Measurements from ENCODE around the gene CYTH4.

CYTH4 gene

GRCh38 chr22:37331856-37332536 is 49.7 kb downstream of the CYTH4 start:
- DNase-seq = no peak

DNA sequence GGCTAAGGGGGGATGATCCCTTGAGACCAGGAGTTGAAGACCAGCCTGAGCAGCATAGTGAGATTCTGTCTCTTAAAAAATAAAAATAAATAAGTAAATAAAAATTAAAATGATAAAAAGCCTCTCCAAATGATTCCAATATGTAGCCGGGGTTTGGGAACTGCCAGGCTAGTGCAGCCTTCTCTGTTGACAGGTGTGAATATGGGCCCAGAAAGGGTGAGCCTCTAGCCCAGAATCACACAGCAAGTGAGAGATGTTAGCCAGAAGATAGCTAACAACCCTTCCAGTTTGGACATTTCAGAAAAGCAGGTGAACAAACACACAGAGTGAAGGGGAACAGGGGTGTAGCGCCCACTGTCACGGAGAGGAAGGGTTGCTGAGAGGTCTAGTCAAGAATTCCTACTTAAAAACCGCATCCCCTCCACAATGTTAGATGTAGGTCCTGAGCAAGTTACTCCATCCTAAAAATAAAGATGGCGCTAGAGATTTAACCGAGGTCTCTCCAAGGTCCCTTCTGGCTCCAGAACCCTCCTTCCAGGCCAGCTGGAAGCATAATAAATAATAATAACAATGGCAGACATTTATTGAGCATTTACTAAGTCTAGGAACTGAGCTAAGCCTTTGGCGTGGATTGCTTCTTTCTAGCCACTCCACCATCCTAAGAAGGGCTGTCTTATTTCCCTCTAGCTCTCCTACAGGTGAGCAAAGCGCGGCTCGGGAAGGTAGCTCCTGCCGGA is 51.6 kb downstream of the CYTH4 start:
- no peak for DNase-seq

DNA sequence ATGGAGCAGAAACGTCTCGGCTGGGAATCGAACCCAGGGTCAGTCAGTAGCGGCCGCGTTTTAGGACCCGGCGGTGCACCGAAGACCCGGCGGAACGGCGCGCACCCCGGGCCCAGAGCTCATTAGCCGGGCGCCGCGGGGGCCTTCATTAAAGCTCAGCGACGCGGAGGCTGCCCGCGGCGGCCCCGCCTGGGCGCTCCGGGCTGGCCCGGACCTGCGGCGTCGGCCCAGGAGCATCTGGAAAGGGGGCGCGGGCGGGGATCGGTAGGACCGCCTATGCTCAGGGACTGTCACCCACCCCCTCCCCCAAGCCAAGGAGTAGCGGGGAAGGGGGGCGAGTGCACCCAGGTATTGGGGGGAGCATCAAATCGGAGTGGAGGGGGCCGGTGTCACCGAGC is 52.2 kb downstream of the CYTH4 start:
- no peak for DNase-seq

DNA sequence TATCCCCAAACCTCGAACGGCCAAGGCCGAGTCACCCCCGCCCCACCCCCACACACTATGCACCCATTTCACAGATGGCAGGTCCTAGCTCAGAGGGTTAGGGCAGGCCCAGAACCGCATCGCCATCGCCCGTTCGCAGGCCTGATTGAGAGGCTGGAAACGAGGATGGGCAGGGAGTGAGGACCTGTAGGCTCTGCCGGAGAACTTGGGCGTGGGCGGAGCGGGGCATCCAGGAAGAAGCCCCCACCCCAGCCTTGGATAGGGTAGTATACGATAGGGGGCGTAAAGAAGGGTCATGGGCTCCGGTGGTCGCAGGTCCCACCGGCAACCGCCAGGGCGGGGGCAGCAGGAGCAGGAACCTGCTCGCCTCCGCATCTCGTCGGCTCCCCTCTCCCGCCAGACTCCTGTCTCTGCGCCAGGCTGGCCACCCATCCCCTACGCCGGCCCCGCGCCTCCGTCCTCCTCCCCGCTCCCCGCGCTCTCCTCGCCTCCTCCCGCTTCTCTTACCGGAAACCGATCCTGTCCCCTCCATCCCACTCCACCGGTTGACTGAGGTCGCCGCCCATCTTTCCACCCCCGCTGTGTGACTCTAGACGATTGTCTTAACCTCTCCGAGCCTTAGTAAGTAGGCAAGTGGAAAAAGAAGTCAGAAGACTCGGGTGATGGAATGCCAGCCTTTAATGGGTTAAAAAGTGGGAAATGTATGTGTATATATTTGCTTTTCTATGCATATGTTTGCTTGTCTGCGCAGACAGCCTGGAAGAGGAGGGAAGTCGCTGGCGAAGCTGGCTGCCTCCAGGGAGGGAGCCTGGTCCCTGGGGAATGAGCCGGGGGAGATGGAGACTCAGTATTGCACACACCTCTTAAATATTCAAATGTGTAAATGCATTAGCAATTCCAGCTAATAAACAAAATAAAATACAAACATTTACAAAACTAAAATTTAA is 52.8 kb downstream of the CYTH4 start:
- no peak for DNase-seq

- no peak for DNase-seq
Observed at GRCh38 chr22:37335806-37336199, 53.5 kb downstream of the CYTH4 start.

DNA sequence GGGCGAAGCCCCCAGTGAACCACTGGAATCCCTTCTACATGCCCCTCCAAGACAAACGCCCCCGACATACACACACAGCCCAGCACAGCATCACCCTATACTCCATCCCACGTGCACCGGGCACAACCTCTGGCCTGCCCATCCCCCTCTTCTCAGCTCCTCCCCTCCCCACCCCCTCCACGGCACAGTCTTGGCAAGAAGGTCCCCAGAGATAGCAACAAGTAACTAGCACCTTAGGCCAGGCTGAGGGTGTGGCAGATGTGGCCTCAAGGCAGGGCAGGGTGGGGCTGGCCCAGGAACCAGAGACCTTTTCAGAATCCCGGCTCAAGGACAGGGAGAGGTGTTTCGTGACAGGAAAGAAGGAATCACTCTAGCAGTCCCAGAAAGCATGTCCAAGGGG is 54.3 kb downstream of the CYTH4 start:
- no peak for DNase-seq

- no peak for DNase-seq
Observed at GRCh38 chr22:37337204-37337943, 55.1 kb downstream of the CYTH4 start.

DNA sequence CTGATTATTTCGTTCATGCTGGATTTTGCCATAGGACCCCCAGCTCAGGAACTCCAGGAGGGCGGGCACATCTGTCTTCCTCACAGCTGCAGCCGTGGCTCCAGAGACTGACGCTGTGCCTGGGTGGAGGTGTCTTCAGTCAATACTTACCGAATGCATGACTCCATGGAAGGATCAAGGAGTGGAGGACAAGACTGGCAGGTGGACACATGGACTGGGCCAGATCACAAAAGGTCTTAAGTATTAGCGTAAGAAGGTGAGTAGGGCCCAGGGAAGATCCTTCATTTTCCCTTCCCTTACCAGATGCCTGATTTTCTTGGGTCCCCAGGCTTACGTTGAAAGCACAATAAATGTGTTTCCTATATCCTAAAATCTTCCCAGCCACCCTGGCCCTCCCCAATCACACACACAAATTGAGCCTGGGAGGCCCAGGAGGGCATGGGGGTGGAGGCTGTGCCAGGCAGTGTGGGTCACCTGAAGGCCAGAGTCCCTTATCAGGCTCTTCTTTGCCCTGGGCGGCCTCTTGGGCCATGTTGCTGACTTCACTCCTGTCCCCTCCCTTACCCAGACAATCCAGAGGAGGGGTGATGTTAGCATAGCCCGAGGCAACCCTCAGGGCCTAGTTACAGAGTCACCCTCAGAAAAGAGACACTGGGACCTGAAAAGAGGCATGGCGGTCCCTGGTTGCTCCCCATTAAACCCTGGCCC is 56.4 kb downstream of the CYTH4 start:
- DNase-seq = no peak

DNA sequence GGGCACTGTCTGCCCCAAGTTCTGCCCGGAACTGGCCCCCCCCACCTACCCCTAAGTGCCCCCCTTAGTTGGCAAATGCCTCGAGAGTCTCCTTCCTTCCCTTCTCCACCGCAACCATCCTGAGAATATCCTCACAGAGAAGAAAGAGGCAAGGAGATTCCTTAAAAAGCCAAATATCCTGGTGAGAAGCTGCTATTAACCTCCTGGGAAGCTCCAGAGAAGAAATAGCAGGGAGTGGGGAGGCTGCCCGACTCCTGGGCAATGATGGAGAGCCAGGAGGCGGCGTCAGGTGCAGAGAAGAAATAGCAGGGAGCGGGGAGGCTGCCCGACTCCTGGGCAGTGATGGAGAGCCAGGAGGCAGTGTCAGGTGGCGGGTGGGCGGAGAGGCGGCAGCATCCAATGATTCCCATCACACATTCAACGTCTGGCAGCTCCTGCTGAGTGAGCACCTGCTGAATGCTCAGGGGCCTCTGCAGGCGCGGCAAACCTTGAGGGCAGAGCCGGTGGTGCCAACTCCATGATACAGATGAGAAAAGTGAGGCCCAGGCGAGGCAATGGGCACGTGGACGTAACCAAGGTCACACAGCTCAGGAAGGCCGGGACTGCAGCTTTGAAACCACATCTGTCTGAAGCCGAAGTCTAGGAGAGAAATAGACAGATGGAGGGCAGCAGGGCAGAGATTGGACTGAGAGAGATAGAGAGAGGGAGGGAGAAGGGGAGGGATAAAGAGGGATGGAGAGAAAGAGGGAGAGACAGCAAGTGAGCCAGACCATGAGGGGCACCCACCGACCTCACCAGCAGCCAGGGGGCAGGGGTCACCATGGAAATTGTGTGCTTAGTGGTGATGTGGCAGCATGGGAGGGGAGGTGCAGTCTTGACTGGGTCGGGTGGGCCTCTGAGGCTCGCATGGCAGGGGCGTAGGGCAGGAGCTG is 58.3 kb downstream of the CYTH4 start:
- DNase-seq = no peak

DNA sequence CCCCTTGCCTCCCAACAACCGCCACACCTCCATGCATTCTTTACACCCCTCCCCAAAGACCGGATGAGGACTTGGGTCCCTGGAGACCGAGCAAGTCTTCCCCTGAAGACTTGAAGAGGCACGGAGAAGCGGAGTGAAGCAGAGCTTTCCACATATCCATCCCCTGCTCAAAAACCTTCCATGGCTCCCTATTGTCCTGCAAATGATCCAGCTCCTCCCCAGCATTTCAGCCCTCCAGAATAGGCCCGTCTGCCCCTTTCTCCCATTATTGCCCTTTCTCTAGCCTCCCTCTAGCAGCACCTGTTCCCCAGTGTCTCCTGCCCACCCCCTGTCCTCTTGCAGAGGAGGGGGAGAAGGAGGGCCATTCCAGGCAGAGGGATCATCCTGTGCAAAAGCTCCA is 59.8 kb downstream of the CYTH4 start:
- no peak for DNase-seq

GRCh38 chr22:37343348-37343747 is 61.0 kb downstream of the CYTH4 start:
- no peak for DNase-seq

DNA sequence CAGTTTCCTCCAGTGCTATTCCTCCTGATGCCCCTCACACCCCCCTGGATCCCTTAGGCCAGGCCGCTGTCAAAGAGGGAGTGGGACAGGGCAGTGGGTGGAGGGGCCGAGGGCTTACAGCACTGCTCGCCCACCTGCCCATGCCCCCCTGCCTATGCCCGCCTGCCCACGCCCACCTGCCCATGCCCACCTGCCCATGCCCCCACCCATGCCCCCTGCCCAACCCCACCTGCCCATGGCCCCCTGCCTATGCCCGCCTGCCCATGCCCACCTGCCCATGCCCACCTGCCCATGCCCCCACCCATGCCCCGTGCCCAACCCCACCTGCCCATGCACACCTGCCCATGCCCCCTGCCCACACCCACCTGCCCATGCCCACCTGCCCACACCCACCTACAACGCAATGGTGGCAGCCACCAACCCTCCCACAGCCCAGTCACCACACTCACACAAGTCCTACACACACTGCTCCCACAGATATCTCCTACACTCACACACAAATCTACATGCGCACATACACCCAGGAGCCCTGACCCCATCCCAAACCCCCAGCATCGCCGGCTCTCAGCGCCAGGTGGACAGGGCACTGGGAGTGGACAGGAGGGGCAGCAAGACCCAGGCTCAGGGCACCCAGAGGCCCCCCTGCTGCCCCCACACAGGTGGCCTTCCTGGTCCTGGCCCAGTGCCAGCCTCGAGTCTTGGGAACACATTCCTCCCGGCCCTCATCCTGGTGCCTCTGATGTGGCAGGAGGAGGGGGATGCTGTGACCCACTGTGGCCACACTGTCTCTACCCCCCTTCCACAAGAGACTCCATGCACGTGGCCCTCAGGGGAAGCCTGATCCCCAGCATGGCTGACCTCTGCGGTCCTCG is 61.8 kb downstream of the CYTH4 start:
- DNase-seq = no peak

DNA sequence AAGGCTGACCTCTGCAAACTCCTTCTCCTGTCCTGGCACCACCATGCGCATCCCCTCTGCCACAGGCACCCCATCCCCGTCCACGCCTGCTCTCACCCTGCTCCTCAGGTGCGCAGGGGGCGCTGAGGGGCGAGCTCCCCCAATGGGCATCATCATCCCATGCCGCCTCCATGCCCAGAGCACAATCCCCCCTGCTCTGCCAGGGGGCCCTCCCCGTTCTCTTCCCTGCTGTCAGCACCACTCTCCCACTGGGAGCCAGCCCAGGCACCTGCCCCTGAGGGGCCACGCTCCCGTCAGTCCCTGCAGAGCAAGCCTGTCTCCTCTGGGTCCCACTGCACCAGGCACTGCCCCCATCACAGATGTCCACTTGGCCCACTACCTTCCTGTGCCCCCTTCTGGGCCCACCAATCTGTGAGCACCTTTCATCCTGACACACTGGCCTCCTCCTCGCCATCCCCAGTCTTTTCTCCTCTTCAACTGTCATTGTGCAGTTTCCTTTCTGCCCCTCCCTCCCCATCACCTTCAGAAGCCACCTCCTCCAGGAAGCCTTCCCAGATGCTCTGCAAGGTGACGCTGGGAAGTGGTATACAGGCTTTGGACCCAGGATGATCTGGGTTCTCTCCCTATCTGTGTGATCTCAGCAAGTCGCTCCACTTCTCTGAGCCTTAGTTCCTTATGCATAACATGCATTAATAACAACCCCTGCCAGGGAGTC is 62.6 kb downstream of the CYTH4 start:
- DNase-seq = no peak

GRCh38 chr22:37345863-37346504 is 63.7 kb downstream of the CYTH4 start:
- no peak for DNase-seq

- DNase-seq = no peak
Observed at GRCh38 chr22:37346505-37346895, 64.2 kb downstream of the CYTH4 start.

GRCh38 chr22:37349043-37349814 is 66.9 kb downstream of the CYTH4 start:
- DNase-seq = no peak

- DNase-seq = no peak
Observed at GRCh38 chr22:37351232-37351631, 68.9 kb downstream of the CYTH4 start.

DNA sequence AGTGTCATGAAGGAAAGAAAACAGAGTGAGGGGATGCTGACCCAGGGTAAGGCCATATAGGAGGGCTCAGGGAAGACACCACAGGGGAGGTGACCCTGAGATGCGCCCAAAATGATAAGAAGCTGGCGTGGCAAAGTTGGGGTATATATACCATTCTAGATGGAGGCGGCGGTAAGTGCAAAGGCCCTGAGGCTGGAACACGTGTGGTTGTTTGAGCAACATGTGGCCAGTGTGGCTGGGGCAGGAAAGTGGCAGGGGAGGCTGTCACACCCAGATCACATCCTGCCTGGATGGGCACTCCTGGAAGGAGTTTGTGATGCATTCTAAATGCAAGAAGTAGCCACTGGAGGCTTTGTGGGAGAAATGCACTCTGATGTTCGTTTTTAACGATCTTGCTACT is 70.2 kb downstream of the CYTH4 start:
- no peak for DNase-seq
